Peyer's patch (tissue), 4 donors: ENCODE results near the gene MAP2K7. TPM values are rescaled to one million over a fixed set of nuclear protein-coding genes. Genes with fewer than 3 reads are reported as not detected.
A peak's percentile ranks its signal among the peaks of the same experiment; 100 is the strongest.

Source experiments
- DNase-seq, 3 donors: peaks; one replicate each; pipeline ENCODE4 v3.0.0-alpha.2; 2017 to 2019
- H3K27ac ChIP-seq, 4 donors: fragments of 200-600 bp; sonication (generic); one replicate each; pipeline ENCODE4 v1.5.1; 2016 to 2019
- H3K27me3 ChIP-seq, 2 donors: fragments of 200-600 bp; sonication (generic); one replicate each; pipeline ENCODE4 v1.5.1; 2019
- H3K36me3 ChIP-seq, 3 donors: fragments of 200-600 bp; sonication (generic); one replicate each; pipeline ENCODE4 v1.5.1; 2016 to 2019
- H3K4me1 ChIP-seq, 4 donors: fragments of 200-600 bp; sonication (generic); one replicate each; pipeline ENCODE4 v1.5.1; 2016 to 2019
- H3K4me3 ChIP-seq, 4 donors: fragments of 200-600 bp; sonication (generic); 1 replicate in 3 of 4; 2 replicates in 1 of 4; pipeline ENCODE4 v1.5.1; 2016 to 2019; ENCODE audit warnings: mild to moderate bottlenecking in 1 of 4
- H3K9me3 ChIP-seq, 4 donors: fragments of 200-600 bp; sonication (generic); one replicate each; pipeline ENCODE4 v1.5.1; 2016 to 2019; ENCODE audit warnings: mild to moderate bottlenecking in 1 of 4
- CTCF ChIP-seq, 6 experiments: fragments of 450-650 bp in 4 of 6; fragments of 200-600 bp in 2 of 6; sonication (generic) in 1 of 6; IDR thresholded peaks; one replicate each; pipeline ENCODE4 v1.5.1; 2017 to 2019; ENCODE audit warnings: antibody characterized with exemption in 6 of 6, mild to moderate bottlenecking in 3 of 6, moderate library complexity in 1 of 6
- POLR2A ChIP-seq, 2 donors: fragments of 450-650 bp; IDR thresholded peaks; one replicate each; pipeline ENCODE4 v1.5.1; 2017; ENCODE audit warnings: antibody characterized with exemption in 2 of 2, mild to moderate bottlenecking in 2 of 2, moderate library complexity in 2 of 2
- total RNA-seq, 4 donors: library from RNA; depleted of rRNA; stranded (reverse); fragments of >200 nt; gene quantifications; one replicate each; pipeline ENCODE4 v1.1.0, GENCODE V29; 2016

MAP2K7 gene
- total RNA-seq, 4 donors from 2014 or later, result 16.6 to 39.3 (median 35.0) TPM

DNA sequence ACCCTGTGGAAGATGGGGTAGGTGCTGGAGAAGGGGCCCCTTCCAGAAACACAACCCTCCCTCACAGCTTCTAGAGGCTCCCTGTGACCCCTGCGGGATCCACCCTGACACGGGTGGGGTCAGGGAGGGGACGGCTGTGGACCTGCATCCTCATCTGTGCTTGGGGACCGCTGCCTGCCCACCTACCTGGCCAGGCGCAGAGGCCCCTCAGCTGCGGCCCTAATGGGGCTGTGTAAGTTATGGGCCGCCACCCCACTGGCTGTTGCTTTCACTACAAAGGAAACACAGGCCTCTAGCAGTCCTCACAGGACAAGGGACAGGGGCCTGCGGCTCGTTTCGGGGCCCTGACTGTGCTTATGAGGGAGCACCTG, 29.2 kb downstream of the MAP2K7 start:
- Histone ChIP-seq H3K4me3 (no peak overlapping the region), H3K27me3 (no peaks in the 10 kb centered on the region), H3K9me3 (no peaks in the 10 kb centered on the region), H3K4me1 (no peaks in the 10 kb centered on the region), H3K36me3 (peaks cover 0 to 77% (median 4%) of the 10 kb centered on the region in 3 donors), H3K27ac (no peak overlapping the region)
- DNase-seq, result no peak
- TF ChIP-seq POLR2A (IDR thresholded peaks at IDR 0.05) (no peak), CTCF (IDR thresholded peaks at IDR 0.05) (no peak)

- no peaks in the 10 kb centered on the region for H3K4me1 ChIP-seq
- no peaks in the 10 kb centered on the region for H3K9me3 ChIP-seq
- no peak overlapping the region for H3K27ac ChIP-seq
- DNase-seq, result no peak
- H3K4me3 ChIP-seq, result no peak overlapping the region
- H3K36me3 ChIP-seq, result peaks cover 0 to 81% (median 4%) of the 10 kb centered on the region in 3 donors
- H3K27me3 ChIP-seq, result no peaks in the 10 kb centered on the region
- no peak for TF ChIP-seq POLR2A (IDR thresholded peaks at IDR 0.05)
- TF ChIP-seq CTCF (IDR thresholded peaks at IDR 0.05), result peak in 1 of 6 experiments; percentile 5
Measured at GRCh38 chr19:7933411-7933810, 29.7 kb downstream of the MAP2K7 start.

DNA sequence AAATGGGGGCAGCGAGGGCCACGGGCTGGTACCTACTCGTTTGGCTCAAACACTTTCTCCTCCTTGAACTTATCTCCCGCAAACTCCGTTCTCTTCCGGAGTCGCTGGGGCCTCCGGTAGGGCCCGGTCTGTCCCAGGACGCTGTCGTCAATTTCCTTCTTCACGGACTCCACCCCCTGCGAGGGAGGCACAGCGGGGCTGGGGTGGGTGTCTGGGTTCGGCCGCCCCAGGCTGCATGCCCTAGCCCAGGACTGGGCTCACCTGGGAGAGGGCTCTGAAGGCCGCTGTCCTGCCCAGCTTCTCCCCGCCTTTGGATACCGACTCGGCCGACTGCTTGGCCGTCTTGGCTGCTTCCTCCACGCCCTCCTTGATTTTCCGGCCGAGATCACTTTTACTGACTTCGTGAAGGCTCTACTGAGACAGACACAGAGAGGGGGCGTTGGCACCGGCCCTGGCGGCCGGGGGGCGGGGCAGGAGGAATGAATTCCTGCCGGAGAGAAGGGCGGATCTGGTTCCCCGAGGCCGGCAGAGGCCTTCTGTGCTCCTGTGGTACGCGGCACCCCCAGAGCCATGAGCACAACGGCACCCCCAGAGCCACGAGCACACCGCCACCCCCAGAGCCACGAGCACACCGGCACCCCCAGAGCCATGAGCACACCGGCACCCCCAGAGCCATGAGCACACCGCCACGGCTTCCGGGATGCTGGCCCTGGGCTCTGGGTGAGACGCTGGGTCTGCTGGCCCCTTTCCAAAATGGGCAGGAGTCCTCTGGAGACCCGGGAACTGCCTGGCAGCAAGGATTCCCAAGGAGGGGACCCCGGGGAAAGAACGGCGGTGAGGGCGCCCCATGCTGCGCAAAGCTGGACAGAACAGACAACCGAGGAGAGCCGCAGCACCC, 30.4 kb downstream of the MAP2K7 start:
- H3K27me3 ChIP-seq, result no peaks in the 10 kb centered on the region
- no peaks in the 10 kb centered on the region for H3K4me1 ChIP-seq
- peaks cover 0 to 87% (median 4%) of the 10 kb centered on the region in 3 donors for H3K36me3 ChIP-seq
- no peak for DNase-seq
- no peak for TF ChIP-seq POLR2A (IDR thresholded peaks at IDR 0.05)
- no peak for TF ChIP-seq CTCF (IDR thresholded peaks at IDR 0.05)
- H3K9me3 ChIP-seq, result no peaks in the 10 kb centered on the region
- no peak overlapping the region for H3K27ac ChIP-seq
- H3K4me3 ChIP-seq, result no peak overlapping the region

DNA sequence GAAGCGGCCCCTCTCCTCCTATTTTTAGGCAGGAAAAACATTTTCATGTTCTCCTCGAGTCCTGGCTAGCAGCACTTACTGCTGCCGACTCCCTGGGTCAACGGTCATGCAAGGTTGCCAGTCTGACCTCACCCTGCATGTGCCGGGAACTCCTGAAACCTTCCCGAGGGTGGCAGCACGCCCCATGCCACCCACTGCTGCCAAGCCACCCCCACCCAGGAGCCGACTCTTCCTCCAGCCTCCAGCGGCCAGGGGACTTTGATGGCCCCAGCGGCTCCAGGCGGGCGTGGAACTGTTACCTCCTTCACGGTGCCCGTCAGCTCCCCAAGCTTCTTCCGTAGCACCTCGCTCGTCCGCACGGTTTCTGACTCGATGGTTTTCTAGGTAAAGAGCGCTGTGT, 31.1 kb downstream of the MAP2K7 start:
- H3K36me3 ChIP-seq, result peaks cover 0 to 93% (median 4%) of the 10 kb centered on the region in 3 donors
- DNase-seq, result no peak
- no peak overlapping the region for H3K4me3 ChIP-seq
- no peaks in the 10 kb centered on the region for H3K9me3 ChIP-seq
- no peak for TF ChIP-seq POLR2A (IDR thresholded peaks at IDR 0.05)
- TF ChIP-seq CTCF (IDR thresholded peaks at IDR 0.05), result no peak
- H3K27ac ChIP-seq, result no peak overlapping the region
- no peaks in the 10 kb centered on the region for H3K4me1 ChIP-seq
- H3K27me3 ChIP-seq, result no peaks in the 10 kb centered on the region

- no peaks in the 10 kb centered on the region for H3K27me3 ChIP-seq
- DNase-seq, result no peak
- H3K4me3 ChIP-seq, result no peak overlapping the region
- peaks cover 0 to 48% (median 0%) of the 10 kb centered on the region in 3 donors for H3K36me3 ChIP-seq
- peaks cover 0 to 3% (median 0%) of the 10 kb centered on the region in 4 donors for H3K9me3 ChIP-seq
- TF ChIP-seq CTCF (IDR thresholded peaks at IDR 0.05), result no peak
- no peak for TF ChIP-seq POLR2A (IDR thresholded peaks at IDR 0.05)
- peaks cover 0 to 14% (median 5%) of the 10 kb centered on the region in 4 donors for H3K4me1 ChIP-seq
- H3K27ac ChIP-seq, result no peak overlapping the region
Measured at GRCh38 chr19:7940841-7941240, 37.2 kb downstream of the MAP2K7 start.
